Hepatocyte (in vitro differentiated cells): ENCODE results near the gene AMOTL1.

Experiments
- CTCF ChIP-seq: fragments of 200-600 bp; sonication (generic); IDR thresholded peaks from 2 replicates; pipeline ENCODE4 v1.5.1; 2016; ENCODE audit warnings: antibody characterized with exemption, mild to moderate bottlenecking; ENCODE audit not compliant: poor library complexity
- EZH2 ChIP-seq: fragments of 200-600 bp; sonication (generic); IDR thresholded peaks from 2 replicates; pipeline ENCODE4 v1.6.1; 2016; ENCODE audit warnings: antibody characterized with exemption, mild to moderate bottlenecking, borderline replicate concordance

DNA sequence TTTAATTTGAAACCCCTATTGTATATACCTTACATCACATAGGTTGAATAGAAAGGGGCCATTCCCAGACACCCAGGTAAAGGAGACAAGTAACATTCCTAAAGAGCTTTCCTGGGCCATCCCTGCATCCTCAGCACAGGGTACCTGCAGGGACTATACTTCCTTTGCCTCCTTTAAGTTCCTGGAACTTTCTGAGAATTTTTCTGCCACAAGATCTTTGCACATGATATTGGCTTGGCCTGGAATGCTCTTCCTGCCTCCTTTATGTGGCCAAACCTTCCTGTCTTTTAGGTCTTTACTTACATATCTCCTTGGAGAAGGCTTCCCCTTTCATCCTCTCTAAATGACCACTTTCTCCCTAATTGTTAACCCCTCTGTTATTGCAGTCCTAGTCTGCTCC is 7.9 kb upstream of the AMOTL1 start:
- TF ChIP-seq CTCF (no peak), EZH2 (no peak)
